PC-9 (cell line): ENCODE data around the gene GAGE10.

Experiments used
- CTCF ChIP-seq: fragments of 200-600 bp; sonication (generic); conservative IDR thresholded peaks from 2 replicates; pipeline ENCODE4 v1.6.1; 2017; ENCODE audit warnings: mixed run types, antibody characterized with exemption, mild to moderate bottlenecking, moderate library complexity
- EZH2 ChIP-seq: fragments of 200-600 bp; sonication (generic); IDR thresholded peaks from 2 replicates; pipeline ENCODE4 v1.8.0; 2017; ENCODE audit warnings: antibody characterized with exemption, low read depth

GRCh38 chrX:49291615-49292337, 11.7 kb upstream of the GAGE10 start:
- TF ChIP-seq EZH2 (no peak), CTCF (peak; percentile 51)
